Thyroid gland (tissue), 4 donors: Measurements from ENCODE around the gene SYNGR3. TPM values are rescaled to one million over a fixed set of nuclear protein-coding genes. Genes with fewer than 3 reads are reported as not detected.

Experiments used
- DNase-seq, 2 donors: peaks; one replicate each; pipeline ENCODE4 v3.0.0-alpha.2; 2019
- H3K27ac ChIP-seq, 3 donors: fragments of 200-600 bp; sonication (generic); 1 replicate in 2 of 3; 2 replicates in 1 of 3; pipeline ENCODE4 v1.5.1; 2016 to 2019; ENCODE audit warnings: mild to moderate bottlenecking in 1 of 3, moderate library complexity in 1 of 3
- H3K27me3 ChIP-seq: fragments of 200-600 bp; sonication (generic); one replicate; pipeline ENCODE4 v1.5.1; 2019
- H3K36me3 ChIP-seq, 2 donors: fragments of 200-600 bp; sonication (generic); one replicate each; pipeline ENCODE4 v1.5.1; 2016 to 2019
- H3K4me1 ChIP-seq, 2 donors: fragments of 200-600 bp; sonication (generic); one replicate each; pipeline ENCODE4 v1.5.1; 2017 to 2019
- H3K4me3 ChIP-seq, 3 donors: fragments of 200-600 bp; sonication (generic); replicated peaks in 1 of 3; 1 replicate in 2 of 3; 2 replicates in 1 of 3; pipeline ENCODE4 v1.5.1; 2016; ENCODE audit warnings: mild to moderate bottlenecking in 1 of 3
- H3K9me3 ChIP-seq: fragments of 200-600 bp; sonication (generic); one replicate; pipeline ENCODE4 v1.5.1; 2017
- POLR2A ChIP-seq, 2 donors: fragments of 450-650 bp; IDR thresholded peaks; one replicate each; pipeline ENCODE4 v1.6.1; 2017; ENCODE audit warnings: antibody characterized with exemption in 2 of 2, mild to moderate bottlenecking in 2 of 2, moderate library complexity in 1 of 2
- WGBS, 2 donors: methylation state at CpG; one replicate each; pipeline ENCODE4 v1.1.5; 2017; 5-methylcytosine and 5-hydroxymethylcytosine counted together
- intact Hi-C: fragments of 100-400 bp; cut with DNase I; formaldehyde crosslinking; loops from one replicate; pipeline ENCODE4 v1.15.1; 2023
- total RNA-seq, 4 donors: library from RNA; depleted of rRNA; stranded (reverse); fragments of >200 nt; gene quantifications; one replicate each; pipeline ENCODE4 v1.2.3, GENCODE V29; 2016
- TF ChIP-seq, protein P1 (sequence below), 6 experiments: fragments of 200-600 bp in 3 of 6; fragments of 450-650 bp in 3 of 6; sonication (generic) in 3 of 6; IDR thresholded peaks; one replicate each; pipeline ENCODE4 v1.5.1; 2016 to 2019; ENCODE audit warnings: antibody characterized with exemption in 6 of 6, mild to moderate bottlenecking in 2 of 6, inconsistent platforms in 1 of 6, moderate library complexity in 1 of 6

SYNGR3 gene, protein sequence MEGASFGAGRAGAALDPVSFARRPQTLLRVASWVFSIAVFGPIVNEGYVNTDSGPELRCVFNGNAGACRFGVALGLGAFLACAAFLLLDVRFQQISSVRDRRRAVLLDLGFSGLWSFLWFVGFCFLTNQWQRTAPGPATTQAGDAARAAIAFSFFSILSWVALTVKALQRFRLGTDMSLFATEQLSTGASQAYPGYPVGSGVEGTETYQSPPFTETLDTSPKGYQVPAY
- total RNA-seq, result not detected

DNA sequence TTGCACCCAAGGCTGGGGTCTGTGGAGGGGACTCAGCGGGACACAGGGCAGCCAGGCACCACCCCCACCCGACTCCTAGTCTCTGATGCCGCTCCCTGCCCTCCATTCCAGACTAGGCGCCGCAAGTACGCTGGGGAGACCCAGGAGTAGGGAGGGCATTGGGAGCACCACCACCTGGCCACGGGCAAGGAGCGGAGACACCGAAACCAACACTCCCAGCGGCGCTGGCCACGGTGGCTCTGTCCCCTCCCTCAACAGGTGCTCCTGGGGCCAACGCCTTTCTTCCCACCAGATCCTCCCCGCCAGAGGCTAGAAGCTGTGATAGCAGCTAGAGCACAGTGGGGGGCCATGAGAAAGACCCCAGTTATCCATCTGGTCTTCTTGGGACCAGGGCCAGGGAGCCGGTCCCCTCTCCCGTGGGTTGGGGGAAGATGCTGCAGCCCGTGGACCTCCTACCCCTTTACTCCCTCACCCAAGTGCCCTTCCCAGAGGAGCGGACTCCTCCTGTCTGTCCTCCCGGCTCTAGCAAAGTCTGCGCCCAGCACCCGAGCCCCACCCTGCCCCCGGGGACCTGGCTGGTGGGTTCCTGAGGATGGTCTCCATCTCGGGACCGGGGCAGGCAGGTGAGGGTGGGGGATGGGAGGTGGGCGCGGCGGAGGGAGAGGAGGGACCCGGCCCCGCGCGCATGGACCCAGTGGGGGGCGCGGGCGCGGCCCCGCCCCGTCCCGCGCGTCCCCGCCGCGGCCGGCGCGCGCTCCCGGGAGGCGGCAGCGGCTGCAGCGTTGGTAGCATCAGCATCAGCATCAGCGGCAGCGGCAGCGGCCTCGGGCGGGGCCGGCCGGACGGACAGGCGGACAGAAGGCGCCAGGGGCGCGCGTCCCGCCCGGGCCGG lies at the start of gene SYNGR3:
Gene SYNGR3, plus strand, starts transcription at position 762 of the 892 bp plus-strand sequence. CDS start 133 bp downstream, outside the sequence.
- WGBS, 2 donors, result 8 to 19% methylated on average over 14 to 19 of the region's 67 CpGs
- Histone ChIP-seq H3K4me3 (no peak within 1 kb of the TSS), H3K27me3 (peaks cover 14% of the 10 kb centered on the region), H3K27ac (no peak within 1 kb of the TSS), H3K4me1 (peaks cover 24 to 45% of the 10 kb centered on the region in 2 donors), H3K36me3 (peaks cover 10 to 13% of the 10 kb centered on the region in 2 donors), H3K9me3 (no peaks in the 10 kb centered on the region)
- no peak for DNase-seq
- TF ChIP-seq, protein P1, sequence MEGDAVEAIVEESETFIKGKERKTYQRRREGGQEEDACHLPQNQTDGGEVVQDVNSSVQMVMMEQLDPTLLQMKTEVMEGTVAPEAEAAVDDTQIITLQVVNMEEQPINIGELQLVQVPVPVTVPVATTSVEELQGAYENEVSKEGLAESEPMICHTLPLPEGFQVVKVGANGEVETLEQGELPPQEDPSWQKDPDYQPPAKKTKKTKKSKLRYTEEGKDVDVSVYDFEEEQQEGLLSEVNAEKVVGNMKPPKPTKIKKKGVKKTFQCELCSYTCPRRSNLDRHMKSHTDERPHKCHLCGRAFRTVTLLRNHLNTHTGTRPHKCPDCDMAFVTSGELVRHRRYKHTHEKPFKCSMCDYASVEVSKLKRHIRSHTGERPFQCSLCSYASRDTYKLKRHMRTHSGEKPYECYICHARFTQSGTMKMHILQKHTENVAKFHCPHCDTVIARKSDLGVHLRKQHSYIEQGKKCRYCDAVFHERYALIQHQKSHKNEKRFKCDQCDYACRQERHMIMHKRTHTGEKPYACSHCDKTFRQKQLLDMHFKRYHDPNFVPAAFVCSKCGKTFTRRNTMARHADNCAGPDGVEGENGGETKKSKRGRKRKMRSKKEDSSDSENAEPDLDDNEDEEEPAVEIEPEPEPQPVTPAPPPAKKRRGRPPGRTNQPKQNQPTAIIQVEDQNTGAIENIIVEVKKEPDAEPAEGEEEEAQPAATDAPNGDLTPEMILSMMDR (IDR thresholded peaks at IDR 0.05), result no peak
- intact Hi-C loops, result no loop called here

DNA sequence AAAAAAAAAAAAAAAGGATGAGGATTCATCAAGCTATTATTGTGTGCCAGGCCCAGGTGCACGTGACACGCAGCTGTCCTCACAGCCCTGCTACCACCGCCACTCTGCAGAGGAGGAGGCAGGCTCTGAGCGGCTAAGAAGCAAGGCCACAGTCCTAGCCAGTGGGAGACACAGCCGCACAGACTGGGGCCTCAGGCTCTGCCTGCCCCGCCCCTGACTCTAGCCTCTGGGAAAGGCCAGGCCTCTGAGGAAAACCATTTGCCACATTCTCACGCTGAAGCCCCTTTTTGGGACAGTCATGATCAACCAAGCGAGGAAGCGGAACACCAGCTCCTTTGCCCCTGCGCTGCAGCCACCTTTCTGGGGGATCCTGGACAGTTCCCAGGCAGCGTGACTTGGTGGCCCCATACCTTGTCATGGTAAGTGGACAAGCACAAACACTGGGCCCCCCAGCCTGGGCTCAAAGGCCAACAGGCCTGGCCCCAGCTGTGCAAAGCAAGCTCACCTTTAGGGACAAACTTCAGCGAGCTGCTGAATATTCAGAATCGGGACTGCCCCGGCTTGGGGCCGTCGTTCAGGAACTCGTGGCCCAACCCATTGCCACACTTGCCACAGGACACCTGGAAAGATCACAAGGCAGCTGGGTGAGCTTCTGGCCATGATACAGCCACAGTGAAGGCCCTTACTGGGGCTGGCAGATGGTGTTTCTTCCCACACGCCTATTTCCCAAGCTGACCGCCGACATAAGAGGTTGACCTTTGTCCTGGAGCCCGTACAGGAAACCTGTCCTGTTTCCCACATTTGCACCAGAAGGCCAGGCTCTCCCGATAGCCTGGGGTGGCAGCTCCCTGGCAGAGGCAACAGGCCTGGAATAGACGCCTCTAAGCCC lies 49.3 kb upstream of the SYNGR3 start:
- H3K4me3 ChIP-seq, result no peak overlapping the region

DNA sequence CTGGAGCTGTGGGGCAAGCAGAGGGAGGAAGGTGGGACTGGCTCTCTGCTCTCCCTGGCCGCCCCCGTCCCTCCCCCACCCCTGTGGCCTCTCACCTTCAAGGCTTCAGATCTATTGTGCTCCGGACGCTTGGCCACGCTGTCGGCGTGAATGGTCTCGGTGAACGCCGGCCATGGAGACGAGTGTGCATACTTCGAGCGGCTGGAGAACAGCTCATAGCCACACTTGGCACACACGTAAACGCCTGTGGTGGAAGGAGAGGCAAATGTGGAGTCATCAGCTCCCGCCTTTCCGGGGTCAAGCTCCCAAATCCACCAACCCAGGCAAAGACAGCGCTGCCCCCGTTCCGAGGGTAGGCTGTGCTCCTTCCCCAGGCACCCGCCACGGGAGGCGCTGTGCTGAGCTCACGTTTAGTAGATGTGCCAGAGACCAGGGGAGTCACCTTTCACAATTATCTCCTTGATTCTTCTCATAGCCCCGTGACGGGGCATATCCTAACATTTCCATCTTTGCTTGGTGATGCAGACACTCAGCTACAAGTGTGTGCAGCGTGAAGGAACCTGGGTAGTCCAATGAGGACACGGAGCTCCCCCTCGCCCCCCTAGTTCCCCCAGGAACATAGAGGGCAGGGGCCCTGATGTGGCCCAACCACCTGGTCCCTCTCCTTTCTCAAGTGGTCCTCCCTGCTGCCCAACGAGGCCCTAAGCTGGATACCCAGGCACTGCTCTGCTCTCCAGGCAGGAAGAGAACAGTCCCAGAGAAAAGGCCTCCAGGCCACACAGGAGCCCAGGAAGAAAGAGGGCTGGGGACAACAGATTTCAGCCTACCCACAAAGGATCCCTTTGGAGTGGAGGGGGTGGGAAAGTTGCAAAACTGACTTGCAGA lies 48.4 kb upstream of the SYNGR3 start:
- Histone ChIP-seq H3K36me3 (peaks cover 0 to 7% of the 10 kb centered on the region in 2 donors), H3K4me3 (no peak overlapping the region), H3K4me1 (peaks cover 8 to 20% of the 10 kb centered on the region in 2 donors), H3K27me3 (no peaks in the 10 kb centered on the region), H3K27ac (no peak overlapping the region), H3K9me3 (no peaks in the 10 kb centered on the region)
- no peak for TF ChIP-seq POLR2A (IDR thresholded peaks at IDR 0.05)
- TF ChIP-seq, protein P1 (IDR thresholded peaks at IDR 0.05), result no peak
- 85 to 90% methylated on average over 24 to 29 of the region's 30 CpGs for WGBS, 2 donors
- DNase-seq, result no peak
- intact Hi-C loops, result no loop called here

More for the DNA sequence above, 49.3 kb upstream of the SYNGR3 start:
- peaks cover 0 to 7% of the 10 kb centered on the region in 2 donors for H3K36me3 ChIP-seq
- TF ChIP-seq, protein P1 (IDR thresholded peaks at IDR 0.05), result no peak
- no peak for TF ChIP-seq POLR2A (IDR thresholded peaks at IDR 0.05)
- no peak for DNase-seq
- H3K9me3 ChIP-seq, result no peaks in the 10 kb centered on the region
- H3K4me1 ChIP-seq, result peaks cover 8 to 20% of the 10 kb centered on the region in 2 donors
- H3K27ac ChIP-seq, result no peak overlapping the region
- 93 to 94% methylated on average over 11 to 23 of the region's 23 CpGs for WGBS, 2 donors
- H3K27me3 ChIP-seq, result no peaks in the 10 kb centered on the region
- intact Hi-C loops, result no loop called here

DNA sequence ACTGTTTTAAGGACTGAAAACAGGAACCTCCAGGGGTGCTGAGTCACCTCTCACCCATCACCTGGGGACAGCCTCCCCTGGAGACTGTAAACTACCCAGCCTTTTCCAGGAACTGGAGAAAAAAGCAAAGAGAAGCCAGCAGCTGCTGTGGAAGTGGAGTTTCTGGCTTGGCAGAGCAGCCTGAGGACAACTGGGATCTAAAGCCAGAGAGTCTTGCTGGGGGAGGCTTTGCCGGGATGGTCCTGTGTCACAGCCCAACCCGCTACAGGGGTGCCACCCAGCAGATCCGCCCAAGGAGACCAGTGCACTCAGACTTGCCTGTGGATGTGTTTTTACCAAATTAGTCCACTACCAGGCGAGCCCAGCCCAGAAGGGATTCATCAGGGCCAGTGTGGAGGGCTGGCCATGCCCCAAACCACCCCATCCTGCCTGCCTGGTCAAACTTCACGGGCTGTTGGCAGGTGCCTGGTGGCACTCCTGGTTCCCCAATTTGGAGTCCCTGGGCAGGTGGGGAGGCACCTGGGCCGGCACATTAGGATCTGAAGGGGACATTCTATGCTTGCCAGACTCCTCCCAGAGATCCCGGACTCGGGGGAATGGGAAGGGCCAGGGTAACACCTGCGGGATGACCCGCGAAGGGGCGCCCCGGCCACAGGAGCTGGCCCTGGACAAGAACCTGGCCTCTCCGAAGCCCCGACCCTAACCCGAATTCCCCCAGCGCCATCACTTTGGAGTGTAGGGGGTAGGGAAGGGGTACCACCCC lies 47.5 kb upstream of the SYNGR3 start:
- DNase-seq, result peak in 1 of 2 donors; percentile 17
- 34 to 35% methylated on average over 9 to 11 of the region's 17 CpGs for WGBS, 2 donors

More for the DNA sequence above, 47.5 kb upstream of the SYNGR3 start:
- H3K9me3 ChIP-seq, result no peaks in the 10 kb centered on the region
- H3K36me3 ChIP-seq, result peaks cover 0 to 7% of the 10 kb centered on the region in 2 donors
- TF ChIP-seq, protein P1 (IDR thresholded peaks at IDR 0.05), result no peak
- peaks cover 8 to 20% of the 10 kb centered on the region in 2 donors for H3K4me1 ChIP-seq
- H3K27me3 ChIP-seq, result no peaks in the 10 kb centered on the region
- H3K27ac ChIP-seq, result peak overlapping the region in 1 of 3 donors; percentile 39
- intact Hi-C loops, result no loop called here
- peak overlapping the region; percentile 64 to 93 (median 73) for H3K4me3 ChIP-seq
